HG02610 (cell line): ENCODE results near the gene NF2.

Source experiments
- ATAC-seq: cut with Tn5 transposase; IDR thresholded peaks from one replicate; pipeline ENCODE4 v1.9.1; 2021; ENCODE audit warnings: mild to moderate bottlenecking, moderate library complexity; ENCODE audit not compliant: unreplicated experiment

The NF2 gene

GRCh38 chr22:29629903-29630516 lies 26.6 kb downstream of the NF2 start:
- no peak for ATAC-seq

GRCh38 chr22:29630987-29631386 lies 27.6 kb downstream of the NF2 start:
- no peak for ATAC-seq

- ATAC-seq = no peak
Observed at GRCh38 chr22:29631725-29632124, 28.3 kb downstream of the NF2 start.

- no peak for ATAC-seq
Observed at GRCh38 chr22:29632672-29633071, 29.2 kb downstream of the NF2 start.

- ATAC-seq = no peak
Observed at GRCh38 chr22:29633514-29634312, 30.3 kb downstream of the NF2 start.

GRCh38 chr22:29634847-29635246 lies 31.4 kb downstream of the NF2 start:
- ATAC-seq = no peak

GRCh38 chr22:29635734-29636357 lies 32.4 kb downstream of the NF2 start:
- ATAC-seq = no peak

GRCh38 chr22:29636751-29637150 lies 33.3 kb downstream of the NF2 start:
- ATAC-seq = no peak

- no peak for ATAC-seq
Observed at GRCh38 chr22:29637181-29637580, 33.7 kb downstream of the NF2 start.

GRCh38 chr22:29638678-29639077 lies 35.2 kb downstream of the NF2 start:
- no peak for ATAC-seq

GRCh38 chr22:29639096-29639495 lies 35.7 kb downstream of the NF2 start:
- ATAC-seq = no peak

- no peak for ATAC-seq
Observed at GRCh38 chr22:29641042-29641699, 37.7 kb downstream of the NF2 start.

GRCh38 chr22:29641700-29642330 lies 38.4 kb downstream of the NF2 start:
- no peak for ATAC-seq

- ATAC-seq = no peak
Observed at GRCh38 chr22:29642694-29643093, 39.3 kb downstream of the NF2 start.

- no peak for ATAC-seq
Observed at GRCh38 chr22:29647954-29648737, 44.7 kb downstream of the NF2 start.

GRCh38 chr22:29650370-29650769 lies 46.9 kb downstream of the NF2 start:
- ATAC-seq = no peak

- no peak for ATAC-seq
Observed at GRCh38 chr22:29651652-29652051, 48.2 kb downstream of the NF2 start.

- ATAC-seq = no peak
Observed at GRCh38 chr22:29654420-29654819, 51.0 kb downstream of the NF2 start.

- ATAC-seq = no peak
Observed at GRCh38 chr22:29654882-29655281, 51.4 kb downstream of the NF2 start.

- ATAC-seq = no peak
Observed at GRCh38 chr22:29658176-29658575, 54.7 kb downstream of the NF2 start.
